Activated CD4-positive, CD25-positive, alpha-beta regulatory T cell treated with anti-CD3 and anti-CD28 coated beads, Interleukin-2, amount 50 U/mL, for 72 hours (primary cell): Measurements from ENCODE around the gene SLC9A7.
"Not testable (repeated sequence)": the region's sequence is repeated elsewhere in the genome, so short reads cannot be mapped to it uniquely, and the experiment has no call there.

Source experiments
- DNase-seq: peaks from one replicate; pipeline ENCODE4 v3.0.0; 2021

SLC9A7 gene

DNA sequence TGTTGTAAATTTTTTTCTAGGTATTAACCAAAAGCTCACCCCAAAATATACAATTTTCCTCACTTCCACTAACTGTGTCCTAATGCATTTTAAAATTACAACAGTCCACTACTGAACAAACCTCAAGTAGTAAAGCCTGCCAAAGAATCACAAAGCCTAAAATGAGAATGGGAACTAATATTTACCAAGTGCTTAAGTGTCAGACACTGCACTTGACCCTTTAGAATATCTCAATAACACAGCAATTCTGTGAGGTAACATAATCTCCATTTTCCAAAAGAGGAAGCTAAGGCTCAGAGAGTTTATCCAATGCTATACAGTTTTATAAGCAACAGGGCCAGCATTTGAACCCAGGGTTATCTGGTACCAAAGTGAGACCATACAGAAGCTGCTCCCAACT is 4.9 kb downstream of the SLC9A7 start:
- no peak for DNase-seq

DNA sequence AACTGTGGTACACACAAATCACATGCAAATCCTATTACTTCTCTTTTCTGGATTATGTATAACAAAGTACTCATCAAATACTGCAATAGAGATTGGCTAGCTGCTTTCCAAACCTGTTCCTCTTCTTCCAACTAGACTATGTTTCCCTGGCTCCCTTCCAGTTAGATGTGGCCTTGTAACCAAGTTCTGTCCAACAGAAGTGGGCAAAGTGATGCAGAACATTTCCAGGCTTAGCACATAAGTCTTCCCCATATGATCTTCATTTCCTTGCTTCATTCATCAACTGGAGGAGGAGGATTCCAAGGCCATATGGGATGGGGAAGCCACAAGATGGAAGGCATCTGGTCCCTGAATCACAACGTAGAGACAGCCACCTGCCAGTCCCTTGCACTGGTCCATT is 8.0 kb downstream of the SLC9A7 start:
- no peak for DNase-seq

DNA sequence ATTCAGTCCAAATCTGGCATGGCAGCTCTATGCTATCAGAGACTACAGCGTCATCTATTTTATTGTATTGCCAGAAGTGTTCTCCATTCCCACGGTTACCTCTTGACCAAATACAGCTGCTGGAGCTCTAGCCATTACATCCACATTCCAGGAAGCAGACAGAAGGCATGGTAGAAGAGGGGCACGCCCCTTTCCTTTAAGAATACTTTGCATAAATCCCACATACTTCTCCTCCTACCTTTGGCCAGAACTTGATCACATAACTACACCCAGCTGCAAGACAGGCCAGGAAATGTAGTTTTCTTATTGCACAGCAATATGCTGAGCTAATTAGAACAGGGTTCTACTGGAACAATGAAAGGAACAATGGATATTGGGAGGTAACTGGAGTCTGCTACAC is 14.9 kb downstream of the SLC9A7 start:
- DNase-seq, result no peak

DNA sequence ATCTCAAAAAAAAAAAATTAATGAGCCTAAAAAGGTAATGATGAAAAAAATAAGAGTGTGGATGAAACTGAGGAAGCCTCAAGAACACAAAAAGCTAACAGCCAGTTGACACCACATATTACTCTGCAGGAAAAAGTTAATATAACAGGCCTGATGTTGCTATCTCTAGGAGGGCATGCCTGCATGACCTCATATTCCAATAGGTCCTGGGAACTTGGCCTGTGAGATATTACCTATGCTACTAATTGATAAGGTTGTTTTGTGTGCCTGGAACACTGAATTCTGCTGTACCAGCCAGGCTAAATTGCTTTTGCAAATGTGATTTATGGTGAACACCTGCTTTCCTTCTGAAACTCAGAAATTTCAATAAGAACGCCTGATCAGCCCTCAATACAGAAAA is 15.9 kb downstream of the SLC9A7 start:
- DNase-seq, result no peak

DNA sequence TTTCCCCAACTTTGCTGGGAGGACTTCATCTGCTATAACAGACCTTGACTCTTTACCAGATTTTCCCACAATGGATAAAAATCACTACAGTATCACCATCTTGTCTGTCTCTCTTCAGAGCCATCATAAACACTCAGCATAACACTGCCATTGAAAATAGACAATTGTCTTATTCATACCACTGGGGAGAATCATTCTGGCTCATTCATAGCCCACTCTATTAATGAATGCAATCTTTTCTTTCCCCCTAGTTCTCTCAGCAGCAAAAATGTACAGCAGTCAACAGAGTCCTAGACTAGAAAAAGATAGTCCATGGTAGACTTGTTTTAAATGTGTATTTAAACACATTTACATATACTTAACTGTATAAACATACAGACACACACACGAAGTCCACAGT is 19.2 kb downstream of the SLC9A7 start:
- DNase-seq, result no peak

DNA sequence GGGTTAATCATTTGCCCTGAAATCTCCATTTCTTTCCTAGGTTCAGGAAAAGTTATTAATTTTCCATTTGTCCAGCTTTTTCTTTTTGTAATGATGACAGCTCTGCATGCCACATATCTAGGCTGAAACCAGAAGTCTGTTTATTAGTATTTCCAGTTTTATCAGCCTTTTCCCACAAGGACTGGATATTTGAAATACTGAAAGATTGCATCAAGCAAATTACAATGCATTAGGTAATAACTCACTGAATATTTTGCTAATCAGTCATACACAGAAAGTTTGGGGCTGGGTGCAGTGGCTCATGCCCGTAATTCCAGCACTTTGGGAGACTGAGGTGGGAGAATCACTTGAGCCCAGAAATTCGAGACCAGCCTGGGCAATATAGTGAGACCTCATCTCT is 21.5 kb downstream of the SLC9A7 start:
- no peak for DNase-seq

DNA sequence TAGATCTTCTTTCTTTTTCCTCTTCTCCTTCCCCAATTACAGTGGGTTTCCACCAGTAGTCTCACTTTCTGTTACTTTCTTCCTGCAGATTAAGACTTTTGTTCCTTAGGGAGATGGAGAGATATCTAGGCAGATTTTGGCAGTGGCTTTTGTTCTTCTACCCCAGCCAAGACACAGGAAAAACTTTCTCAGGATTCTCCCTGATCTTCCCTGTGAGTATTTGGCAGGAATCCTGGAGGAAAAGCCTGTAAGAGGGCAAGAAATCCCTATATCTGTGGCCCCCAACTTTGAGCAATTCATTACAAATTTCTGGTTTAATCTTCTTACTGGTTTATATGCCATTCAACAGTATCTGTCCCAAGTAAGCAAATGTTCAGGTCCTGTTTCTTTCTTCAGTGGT is 21.9 kb downstream of the SLC9A7 start:
- no peak for DNase-seq

DNA sequence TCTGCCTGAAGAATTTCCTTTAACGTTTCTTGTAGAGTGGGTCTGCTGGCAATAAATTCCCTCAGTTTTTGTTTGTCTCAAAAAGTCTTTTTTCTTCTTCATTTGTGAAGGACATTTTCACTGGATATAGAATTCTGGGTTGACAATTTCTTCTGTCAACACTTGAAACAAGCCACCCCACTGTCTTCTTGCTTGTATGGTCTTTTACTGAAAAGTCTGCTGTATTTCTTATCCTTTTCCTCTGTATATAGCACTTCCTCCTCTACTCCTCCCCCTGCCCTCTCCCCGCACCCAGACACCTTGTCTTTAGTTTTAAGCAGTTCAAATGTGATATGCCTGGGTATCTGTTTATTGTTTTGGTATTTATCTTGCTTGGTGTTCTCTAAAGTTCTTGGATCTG is 23.3 kb downstream of the SLC9A7 start:
- no peak for DNase-seq

DNA sequence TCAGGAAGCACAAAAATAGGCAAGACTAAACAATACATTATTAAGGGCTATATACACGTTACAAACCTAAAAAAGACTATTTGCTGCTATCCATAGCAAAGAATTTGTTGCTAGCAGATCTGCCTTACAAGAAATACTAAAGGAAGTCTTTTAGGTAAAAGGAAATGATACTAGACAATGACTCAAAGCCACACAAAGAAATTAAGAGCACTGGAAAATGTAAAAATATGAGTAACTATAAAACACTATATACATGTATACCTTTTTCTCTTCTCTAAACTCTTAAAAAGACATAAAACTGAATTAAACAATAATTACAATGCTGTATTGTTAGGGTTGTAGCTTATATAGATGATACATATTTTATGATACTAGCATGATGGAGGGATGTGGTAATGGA is 25.7 kb downstream of the SLC9A7 start:
- no peak for DNase-seq

DNA sequence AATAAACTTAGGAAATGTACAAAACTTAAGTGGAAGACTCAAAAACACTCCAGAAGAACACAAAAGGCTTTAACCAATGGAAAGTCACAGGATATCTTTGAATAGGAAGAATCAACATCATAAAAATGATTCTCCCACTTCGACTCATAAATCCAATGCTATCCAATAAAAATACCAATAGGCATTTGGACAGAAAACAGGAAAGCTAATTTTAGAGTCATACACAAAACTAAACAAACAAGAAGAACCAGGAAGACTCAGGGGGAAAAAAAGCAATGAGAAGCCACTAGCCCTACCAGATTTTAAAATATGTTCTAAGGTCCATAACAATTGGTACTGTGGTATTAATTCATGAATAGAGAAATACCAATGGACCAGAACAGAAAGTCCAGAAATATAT is 28.2 kb downstream of the SLC9A7 start:
- no peak for DNase-seq

DNA sequence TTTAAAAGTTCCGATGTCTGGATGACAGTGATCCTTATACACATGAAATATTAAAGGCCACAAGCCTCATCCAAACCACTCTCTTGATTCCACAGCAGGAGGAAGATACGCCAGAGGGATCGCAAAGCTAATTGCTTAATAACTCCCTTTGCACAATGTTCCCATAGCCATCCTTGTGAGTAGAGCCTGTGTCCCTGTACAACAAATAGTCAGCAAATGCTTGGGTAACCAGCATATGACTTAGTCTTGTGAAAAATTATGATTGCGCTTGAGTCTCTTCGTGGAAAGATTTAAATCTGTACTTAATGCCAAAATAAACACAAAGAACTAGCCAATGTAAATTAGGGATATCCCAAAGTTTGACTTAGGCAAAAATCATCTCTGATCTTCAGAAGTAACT is 31.5 kb downstream of the SLC9A7 start:
- no peak for DNase-seq

DNA sequence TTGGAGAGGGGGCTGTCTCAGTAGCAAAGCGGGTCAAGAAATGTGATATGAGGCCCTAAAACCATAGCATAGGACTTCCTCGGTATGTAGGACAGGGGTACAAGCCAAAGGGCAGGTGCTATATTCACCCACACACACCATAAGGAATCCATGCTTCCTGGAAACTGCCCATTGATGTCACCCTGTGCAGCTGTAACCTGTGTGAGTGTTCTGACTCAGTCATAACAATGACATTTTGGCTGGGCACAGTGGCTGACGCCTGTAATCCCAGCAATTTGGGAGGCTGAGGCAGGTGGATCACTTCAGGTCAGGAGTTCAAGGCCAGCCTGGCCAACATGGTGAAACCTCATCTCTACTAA is 35.4 kb downstream of the SLC9A7 start:
- not testable (repeated sequence) for DNase-seq

DNA sequence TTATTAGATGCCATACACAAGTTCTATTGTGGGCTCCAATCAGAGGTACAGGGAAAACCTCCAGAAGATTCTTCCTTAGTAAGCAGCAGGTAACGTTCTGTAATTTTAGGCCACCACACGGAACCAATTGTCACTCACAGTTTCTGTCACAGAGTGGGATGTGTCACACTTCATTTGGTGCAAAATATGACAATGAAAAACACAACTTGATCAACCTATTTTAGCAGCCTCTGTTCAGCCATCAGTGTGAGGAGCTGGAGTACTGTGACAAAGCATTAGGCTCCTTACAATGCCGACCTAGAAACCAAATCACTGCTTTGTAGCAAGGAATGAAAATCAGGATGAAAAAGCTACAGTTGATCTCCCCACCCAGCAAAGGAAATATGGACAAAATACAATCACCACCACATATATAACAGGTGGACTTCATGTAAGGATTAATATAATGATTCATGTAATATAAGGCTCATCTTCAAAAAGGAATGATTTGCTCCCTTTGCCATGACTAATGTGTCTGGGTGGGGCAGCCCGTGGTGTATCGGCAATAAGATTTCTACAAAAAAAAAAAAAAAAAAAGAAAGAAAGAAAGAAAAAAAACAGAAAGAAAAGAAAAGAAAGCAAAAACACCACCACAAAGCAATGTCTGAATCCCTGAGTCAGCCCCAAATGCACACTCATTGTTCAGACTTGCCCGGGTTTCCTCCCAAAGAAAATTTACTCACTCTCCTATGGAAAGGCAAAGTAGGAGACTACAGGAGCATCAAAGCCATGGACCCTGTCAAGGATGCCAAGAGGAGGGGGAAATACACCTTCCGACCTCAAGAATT is 36.0 kb downstream of the SLC9A7 start:
- DNase-seq, result no peak

DNA sequence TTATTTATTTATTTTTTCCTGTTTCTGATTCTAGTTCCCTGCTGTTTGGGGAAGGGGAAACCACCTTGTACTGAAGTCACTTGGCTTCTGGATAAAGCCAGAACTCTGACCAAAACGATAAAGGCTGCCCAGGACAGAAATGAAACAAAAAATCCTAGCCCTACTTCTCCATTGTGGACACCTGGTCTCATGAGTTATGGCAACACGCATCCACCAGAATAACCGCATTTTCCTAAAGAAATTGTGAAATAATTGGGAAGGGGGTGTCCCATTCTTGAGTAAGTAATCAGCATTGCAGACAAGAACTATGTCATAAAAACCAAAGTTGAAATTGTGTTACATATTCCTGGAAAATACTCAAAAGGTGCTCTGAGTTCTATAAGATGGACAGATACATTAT is 42.1 kb downstream of the SLC9A7 start:
- DNase-seq, result no peak

DNA sequence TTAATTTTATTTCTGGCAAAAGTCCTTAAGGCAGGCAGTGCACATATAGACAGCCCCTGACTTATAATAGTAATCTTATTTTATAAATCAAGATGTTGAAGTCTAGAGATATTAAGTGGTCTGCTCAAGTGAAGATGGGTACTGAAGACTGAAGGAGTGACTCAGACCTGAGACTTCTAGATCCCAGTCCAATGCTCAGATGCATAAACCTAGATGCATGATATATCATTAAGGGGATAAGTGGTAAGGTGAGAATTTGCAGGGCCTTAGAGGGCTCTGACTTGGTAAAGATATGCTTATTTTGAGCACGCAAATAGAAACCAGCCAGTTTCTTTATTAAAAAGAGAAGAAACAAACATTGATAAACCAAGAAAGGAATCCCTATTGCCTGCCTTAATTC is 42.9 kb downstream of the SLC9A7 start:
- DNase-seq, result no peak

DNA sequence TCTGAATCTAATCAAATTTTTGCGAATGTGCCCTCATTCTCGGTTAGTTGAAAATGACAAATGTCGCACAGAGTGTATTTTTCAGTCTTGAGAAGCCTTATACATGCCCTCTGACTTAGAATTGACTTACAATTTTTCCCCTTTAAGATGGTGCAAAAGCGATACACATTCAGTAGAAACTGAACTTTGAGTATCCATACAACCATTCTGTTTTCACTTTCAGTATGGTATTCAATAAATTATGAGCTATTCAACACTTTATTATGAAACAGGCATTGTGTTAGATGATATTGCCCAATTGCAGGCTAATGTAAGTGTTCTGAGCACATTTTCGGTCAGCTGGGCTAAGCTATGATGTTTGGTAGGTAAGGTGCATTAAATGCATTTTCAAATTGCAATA is 43.4 kb downstream of the SLC9A7 start:
- DNase-seq, result no peak

DNA sequence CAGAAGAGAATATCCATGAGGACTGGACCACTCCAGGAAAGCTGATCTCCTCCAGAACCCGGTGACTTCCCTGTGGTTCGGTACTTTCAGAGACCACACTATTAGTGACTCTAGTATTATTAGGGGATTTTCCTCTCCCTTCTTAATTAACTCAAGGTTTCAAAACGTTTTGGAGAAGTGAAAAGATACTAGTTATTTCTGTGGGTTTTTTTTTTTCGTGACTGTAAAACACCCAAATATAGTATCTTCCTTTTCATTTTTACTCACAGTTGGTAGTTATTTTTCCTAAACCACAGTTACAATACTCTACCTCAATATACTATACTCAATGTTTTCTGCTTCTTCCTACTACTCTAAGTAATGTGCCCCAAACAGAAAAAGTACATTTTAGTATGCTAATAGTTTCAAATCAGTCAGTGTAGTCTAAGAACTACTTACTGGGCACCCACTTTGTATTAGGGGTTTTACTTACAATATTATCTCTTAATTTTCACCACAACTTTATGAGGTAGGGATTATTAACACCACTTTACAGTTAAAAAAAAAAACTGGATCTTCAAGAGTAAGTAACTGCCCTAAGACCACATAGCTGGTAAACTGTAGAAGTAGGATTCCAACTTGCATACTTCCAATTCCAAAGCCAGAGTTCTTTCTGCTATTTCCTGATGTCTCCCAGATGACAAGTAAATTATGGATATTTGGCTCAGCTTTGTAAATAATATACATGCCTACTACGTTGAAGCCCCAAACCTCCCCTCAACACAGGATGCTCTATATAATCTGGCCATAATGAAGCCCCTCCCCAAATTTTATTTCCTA is 45.0 kb downstream of the SLC9A7 start:
- no peak for DNase-seq

DNA sequence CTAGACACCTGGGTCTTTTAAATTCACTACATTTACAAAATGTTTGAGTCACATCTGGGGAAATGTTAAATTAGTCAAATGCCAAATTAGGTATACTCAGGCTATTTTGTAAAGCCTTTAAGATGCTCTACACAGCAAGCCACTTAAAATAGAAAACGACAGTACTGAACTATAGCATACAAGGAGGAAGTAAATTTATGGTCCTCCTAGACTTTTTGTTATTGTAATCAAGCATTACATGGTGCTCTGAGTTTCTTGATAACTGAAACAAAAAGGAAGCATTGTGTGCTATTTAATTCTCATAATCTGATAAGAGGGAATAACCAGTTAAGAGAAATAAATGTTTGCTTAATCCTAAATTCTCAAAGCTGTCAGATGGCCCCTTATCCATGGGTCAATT is 46.2 kb downstream of the SLC9A7 start:
- no peak for DNase-seq

DNA sequence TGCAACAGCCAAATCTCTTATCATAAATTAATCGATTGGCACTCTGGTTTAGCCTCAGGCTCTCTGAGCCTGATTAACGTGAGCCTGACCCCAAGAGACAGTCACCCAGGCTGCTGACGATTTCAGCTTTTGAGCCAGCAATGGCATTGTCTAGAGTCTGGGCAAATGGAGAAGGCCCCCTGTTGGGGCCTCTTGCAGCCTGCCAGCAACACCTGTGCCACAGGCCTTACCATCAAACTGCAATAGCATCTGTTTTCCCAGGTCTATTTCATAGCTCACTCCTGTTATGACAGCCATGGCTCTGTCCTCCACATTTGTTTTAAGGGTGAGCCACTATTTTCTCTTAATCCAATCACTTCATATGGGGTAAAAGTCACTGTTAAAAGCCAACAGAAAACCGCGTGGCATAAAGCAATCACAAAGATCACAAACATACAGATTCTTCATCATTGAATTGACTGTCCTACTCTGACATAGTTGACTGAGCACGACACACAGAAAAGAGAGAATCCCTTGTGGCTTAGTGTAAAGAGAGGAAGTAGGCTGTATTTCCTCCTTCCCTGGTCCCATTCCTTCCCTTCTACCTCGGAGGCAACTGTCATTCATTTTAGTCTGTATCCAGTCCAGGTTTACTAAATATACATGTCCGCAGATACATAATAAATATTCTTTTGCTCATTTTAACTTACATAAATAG is 47.8 kb downstream of the SLC9A7 start:
- DNase-seq, result no peak

DNA sequence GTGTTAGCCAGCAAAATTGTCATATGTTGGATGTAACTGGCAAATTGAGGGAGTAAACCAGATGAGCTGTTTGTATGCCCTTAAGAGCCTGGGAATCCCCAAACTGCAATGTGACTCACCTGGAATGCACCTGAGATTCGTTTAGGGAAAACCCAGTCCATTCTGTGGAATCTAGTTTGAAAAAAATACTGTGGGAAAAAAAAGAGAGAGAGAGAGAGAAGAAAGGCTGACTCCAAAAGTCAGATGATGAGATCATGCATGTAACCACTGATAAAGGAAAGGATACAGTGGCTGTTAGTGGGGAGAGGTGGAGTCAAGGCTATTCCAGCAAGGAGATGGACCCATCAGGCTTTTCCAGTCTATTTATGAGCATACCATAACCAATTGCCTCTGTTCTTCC is 48.5 kb downstream of the SLC9A7 start:
- no peak for DNase-seq

DNA sequence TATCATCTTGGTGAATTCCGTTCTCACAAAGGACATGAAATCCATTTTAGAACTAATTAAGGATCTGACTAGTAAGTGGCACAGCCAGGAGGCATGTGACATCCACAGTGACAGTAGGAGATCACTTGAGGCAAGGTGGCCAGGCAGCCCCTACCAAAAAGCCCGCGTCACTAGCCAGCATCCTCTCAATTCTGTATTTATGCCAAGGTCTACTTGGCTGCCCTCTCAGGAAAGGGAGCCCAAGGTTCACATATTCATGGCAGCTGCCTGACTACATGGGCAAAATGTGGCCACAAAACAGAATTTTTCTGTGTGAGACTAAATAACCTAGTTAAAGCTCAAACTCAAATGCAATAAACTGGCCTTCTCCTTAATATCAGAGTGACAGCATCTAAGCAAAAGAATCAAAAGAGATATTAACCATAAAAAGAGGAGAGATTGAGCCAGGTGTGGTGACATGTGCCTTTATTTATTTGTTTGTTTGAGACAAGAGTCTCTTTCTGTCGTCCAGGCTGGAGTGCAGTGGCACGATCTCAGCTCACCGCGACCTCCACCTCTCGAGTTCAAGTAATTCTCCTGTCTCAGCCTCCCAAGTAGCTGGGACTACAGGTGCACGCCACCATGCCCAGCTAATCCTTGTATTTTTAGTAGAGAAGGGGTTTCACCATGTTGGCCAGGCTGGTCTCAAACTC is 51.5 kb downstream of the SLC9A7 start:
- DNase-seq, result no peak

DNA sequence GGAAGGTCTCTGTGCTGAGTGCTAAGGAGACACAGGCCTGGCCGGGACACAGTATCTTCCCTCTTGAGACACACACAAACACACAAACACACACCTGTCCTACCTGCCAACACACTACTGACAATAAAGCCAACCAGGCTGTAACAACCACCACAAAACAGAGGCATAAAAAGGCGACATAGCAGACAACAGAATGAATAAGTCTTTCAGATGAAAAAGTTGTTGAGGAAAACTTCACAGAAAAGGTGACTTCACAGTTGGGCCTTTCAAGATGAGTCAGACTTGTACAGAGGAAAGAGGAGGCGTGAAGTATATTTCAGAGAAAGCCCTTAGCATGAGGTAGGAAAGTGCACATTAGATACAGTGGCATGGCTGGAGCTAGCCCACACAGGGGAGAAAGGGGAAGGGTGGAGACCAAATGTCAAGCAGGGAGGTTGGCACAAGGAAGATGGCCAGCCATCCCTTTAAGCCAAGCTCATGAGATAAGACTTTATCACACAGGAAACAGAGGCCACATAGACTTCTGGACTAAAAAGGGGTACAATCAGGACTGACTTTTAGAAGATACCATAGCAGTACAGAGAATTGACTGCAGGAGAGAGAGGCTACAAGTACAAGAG is 54.0 kb downstream of the SLC9A7 start:
- DNase-seq, result no peak

DNA sequence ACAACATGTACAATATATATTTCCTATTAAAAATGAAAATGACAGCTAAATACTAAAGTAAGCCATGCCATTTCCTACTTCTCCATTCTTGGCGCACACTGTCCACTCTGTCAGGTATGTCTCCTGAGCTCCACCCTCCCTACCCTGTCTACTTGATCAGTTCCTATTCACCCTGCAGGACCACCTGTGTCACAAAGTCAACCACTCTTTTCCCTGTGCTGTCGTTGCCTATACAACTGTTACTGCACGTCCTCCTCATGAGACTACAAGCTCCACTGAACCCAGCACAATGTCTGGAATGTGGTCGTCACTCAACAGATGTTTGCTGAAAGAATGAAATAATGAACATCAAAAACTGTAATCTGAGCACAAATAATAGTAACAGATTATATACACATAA is 54.9 kb downstream of the SLC9A7 start:
- DNase-seq, result no peak
